DMS53 (cell line): Measurements from ENCODE around the gene TRIM60.
"Not testable (repeated sequence)": the region's sequence is repeated elsewhere in the genome, so short reads cannot be mapped to it uniquely, and the experiment has no call there.

Experiments used
- DNase-seq: peaks from one replicate; lab custom pipeline; 2025; lab: John Stamatoyannopoulos, UW

Gene TRIM60

GRCh38 chr4:165053645-165054044 is 21.8 kb downstream of the TRIM60 start, which contains the start of gene TRIM75:
Gene TRIM75, plus strand, starts transcription at chr4:165053866. Its CDS starts 5,282 bp downstream, at chr4:165059148.
- no peak for DNase-seq

- no peak for DNase-seq
Measured at GRCh38 chr4:165055601-165056000, 23.8 kb downstream of the TRIM60 start.

DNA sequence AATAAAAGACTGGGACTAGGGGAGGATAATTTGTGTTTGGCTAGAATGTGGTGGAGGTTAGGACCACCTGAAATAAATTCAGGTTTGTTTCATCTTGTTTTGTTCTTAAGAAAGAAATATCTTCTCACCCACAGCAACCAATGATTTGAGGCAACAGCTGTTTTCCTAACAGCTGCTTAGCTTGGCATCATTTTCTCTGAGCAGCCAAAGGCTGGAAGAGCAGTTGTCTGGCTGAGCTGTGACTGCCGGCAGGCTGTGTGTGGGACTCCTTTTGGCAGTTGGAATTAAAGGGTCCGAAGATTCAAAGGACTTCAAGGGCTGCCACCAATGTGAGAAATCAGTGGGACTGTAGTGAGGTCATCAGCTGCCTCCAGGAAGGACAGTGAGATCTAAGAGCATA is 26.9 kb downstream of the TRIM60 start:
- no peak for DNase-seq

DNA sequence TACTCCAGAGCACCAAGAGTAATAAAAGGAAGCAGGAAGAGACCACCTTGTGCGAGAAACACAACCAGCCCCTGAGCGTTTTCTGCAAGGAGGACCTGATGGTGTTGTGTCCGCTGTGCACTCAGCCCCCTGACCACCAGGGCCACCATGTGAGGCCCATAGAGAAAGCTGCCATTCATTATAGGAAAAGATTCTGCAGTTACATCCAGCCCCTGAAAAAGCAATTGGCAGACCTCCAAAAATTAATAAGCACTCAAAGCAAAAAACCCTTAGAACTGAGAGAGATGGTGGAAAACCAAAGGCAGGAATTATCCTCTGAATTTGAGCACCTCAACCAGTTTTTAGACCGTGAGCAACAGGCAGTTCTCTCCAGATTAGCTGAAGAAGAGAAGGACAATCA is 27.6 kb downstream of the TRIM60 start:
- no peak for DNase-seq

GRCh38 chr4:165060938-165061337 is 29.1 kb downstream of the TRIM60 start:
- DNase-seq = peak; percentile 6

DNA sequence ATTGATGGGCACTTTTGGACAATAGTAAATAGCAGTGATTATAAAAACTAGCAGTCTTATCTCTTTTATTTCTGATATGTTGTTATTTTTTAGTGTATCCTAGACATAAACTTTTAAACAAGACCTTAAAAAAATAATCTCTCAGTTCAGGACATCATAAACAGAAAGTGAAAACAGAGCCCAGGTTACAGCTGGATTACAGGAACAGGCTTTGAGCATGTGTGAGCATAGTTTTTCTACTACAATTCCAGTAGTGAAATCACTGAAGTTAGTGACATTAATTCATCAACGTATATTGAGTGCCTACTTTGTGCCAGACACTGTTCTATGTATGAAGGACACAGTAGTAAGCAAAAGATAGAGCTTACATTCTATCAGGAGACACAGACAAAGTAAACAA is 38.8 kb downstream of the TRIM60 start:
- DNase-seq = no peak

DNA sequence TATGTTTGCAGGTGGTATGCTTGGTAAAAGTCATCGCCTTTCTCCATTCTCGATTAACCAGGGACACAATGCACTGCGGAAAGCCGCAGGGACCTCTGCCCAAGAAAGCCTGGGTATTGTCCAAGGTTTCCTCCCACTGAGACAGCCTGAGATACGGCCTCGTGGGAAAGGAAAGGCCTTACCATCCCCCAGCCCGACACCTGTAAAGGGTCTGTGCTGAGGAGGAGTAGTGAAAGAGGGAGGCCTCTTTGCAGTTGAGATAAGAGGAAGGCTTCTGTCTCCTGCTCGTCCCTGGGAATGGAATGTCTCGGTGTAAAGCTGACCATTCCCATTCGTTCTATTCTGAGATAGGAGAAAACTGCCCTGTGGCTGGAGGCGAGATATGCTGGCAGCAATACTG is 41.5 kb downstream of the TRIM60 start:
- not testable (repeated sequence) for DNase-seq

GRCh38 chr4:165077034-165077578 is 45.3 kb downstream of the TRIM60 start:
- no peak for DNase-seq

DNA sequence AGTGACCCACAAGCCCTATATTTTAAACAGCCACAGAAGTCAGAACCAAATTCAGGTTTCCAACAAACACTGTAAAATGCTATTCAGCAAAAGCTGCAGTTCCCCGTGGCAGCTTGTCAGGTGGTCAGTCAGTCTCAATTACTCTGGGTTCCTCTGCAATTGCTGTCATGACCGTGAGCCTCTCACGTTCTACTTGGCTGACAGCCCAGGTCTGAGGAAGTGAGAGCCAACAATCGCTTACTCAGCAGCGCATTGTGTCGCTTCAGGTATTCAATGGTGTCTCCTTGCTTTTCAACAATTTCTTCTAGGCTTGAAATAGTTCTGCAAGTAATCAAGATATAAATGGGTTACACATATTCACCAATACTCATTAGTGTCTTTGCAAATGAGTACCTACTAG is 47.7 kb downstream of the TRIM60 start:
- peak; percentile 49 for DNase-seq

GRCh38 chr4:165084787-165085186 is 53.0 kb downstream of the TRIM60 start:
- DNase-seq = not testable (repeated sequence)

- no peak for DNase-seq
Measured at GRCh38 chr4:165085946-165086345, 54.1 kb downstream of the TRIM60 start.

DNA sequence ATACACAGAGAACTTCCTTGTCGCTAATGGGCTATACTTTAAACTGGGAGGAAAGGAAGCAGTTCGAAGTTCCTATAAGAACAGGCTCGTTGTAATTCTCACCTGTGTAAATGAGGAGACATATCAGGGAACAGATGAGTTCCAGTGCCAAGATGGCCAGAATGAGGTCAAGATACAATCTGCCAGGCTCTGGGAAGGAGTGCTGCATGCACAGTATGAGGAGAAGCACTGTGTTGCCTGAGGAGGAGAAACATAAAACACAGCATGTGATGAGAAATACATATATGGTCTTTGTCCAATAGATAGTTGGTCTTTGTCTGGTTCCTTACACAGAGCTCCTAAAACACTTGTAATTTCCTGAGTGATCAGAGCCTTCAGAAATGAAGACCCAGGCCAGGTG is 56.6 kb downstream of the TRIM60 start:
- no peak for DNase-seq
